ENCODE results near the gene RNF151. TPM values are rescaled to one million over a fixed set of nuclear protein-coding genes. Genes with fewer than 3 reads are reported as not detected.
A peak's percentile ranks its signal among the peaks of the same experiment; 100 is the strongest.

RNF151 gene
- total and polyA plus RNA-seq, 2 donors from 2014 or later = not detected

DNA sequence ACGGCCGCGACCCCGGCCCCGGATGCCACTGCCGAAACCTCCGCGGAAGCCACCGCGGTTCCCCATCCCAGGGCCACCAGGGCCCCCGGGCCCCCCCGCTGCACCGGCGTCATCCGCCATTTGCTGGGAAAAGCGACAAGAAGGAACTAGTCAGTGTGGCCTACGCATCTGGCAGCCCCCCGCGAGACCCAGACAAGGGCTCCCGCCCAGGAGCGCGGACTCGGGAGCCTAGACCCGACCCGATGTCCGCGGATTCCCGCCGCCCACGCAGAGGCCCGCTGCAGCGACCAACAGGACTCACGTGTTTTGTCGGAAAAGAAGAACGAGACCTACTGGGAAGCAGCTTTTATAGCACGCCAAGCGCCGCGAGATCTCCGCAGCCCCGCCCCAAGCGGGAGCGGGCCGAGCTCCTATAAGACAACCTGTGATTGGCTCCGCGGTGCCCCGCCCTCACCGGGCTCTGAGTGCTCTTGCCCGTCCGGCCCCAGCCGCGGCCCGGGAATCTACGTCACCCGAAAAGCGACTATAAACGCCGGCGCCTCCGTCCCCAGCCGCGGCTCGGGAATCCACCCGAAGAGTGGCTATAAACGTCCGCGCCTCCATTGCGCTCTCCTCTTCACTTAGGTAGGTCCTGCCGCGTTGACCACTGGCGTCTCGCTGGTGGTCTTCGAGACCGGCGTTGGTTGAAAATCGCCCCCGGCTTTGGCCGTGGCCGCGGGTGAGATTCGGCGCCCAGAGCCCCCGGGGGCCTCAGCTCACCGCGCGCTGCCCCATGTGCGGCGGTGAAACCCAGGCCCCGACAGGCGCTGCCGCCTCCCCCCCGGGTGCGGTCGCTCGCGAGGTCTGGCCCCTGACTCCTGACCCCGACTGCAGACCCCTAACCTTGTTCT, 1.9 kb upstream of the RNF151 start, which contains the start of gene RPS2:
Gene RPS2, minus strand, starts transcription at position 321 of the 890 bp plus-strand sequence. Its CDS starts 201 bp downstream, at position 120.
- Histone ChIP-seq H3K9ac (ENCODE audit: low read length in 3 of 3) (peak within 1 kb of the TSS; percentile 55 to 96 (median 93)), H3K9me3 (ENCODE audit: control insufficient read depth in 2 of 3, insufficient read depth in 1 of 3, low read length in 3 of 3) (no peaks in the 10 kb centered on the region), H3K27ac (ENCODE audit: low read depth in 2 of 2, low read length in 2 of 2) (peak within 1 kb of the TSS; percentile 93 to 95), H3K36me3 (ENCODE audit: control insufficient read depth in 2 of 3, insufficient read depth in 3 of 3, low read length in 3 of 3) (peaks cover 0 to 6% (median 6%) of the 10 kb centered on the region in 3 donors), H3K4me3 (ENCODE audit: low read length in 3 of 3) (peak within 1 kb of the TSS; percentile 73 to 86 (median 76)), H3K27me3 (ENCODE audit: control insufficient read depth, insufficient read depth, low read length) (no peaks in the 10 kb centered on the region), H3K4me1 (ENCODE audit: control insufficient read depth in 2 of 3, insufficient read depth in 2 of 3, low read depth in 1 of 3, low read length in 3 of 3) (peaks cover 0 to 20% (median 17%) of the 10 kb centered on the region in 3 donors)
- DNase-seq (peak; percentile 99 to 100 (median 99)), FAIRE-seq (peak; percentile 95)
- TF ChIP-seq, protein P1, sequence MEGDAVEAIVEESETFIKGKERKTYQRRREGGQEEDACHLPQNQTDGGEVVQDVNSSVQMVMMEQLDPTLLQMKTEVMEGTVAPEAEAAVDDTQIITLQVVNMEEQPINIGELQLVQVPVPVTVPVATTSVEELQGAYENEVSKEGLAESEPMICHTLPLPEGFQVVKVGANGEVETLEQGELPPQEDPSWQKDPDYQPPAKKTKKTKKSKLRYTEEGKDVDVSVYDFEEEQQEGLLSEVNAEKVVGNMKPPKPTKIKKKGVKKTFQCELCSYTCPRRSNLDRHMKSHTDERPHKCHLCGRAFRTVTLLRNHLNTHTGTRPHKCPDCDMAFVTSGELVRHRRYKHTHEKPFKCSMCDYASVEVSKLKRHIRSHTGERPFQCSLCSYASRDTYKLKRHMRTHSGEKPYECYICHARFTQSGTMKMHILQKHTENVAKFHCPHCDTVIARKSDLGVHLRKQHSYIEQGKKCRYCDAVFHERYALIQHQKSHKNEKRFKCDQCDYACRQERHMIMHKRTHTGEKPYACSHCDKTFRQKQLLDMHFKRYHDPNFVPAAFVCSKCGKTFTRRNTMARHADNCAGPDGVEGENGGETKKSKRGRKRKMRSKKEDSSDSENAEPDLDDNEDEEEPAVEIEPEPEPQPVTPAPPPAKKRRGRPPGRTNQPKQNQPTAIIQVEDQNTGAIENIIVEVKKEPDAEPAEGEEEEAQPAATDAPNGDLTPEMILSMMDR (IDR thresholded peaks at IDR 0.05; ENCODE audit: borderline replicate concordance, extremely low read depth, insufficient read depth) = no peak
- intact Hi-C loops (cut with DNase I) = no loop called here

DNA sequence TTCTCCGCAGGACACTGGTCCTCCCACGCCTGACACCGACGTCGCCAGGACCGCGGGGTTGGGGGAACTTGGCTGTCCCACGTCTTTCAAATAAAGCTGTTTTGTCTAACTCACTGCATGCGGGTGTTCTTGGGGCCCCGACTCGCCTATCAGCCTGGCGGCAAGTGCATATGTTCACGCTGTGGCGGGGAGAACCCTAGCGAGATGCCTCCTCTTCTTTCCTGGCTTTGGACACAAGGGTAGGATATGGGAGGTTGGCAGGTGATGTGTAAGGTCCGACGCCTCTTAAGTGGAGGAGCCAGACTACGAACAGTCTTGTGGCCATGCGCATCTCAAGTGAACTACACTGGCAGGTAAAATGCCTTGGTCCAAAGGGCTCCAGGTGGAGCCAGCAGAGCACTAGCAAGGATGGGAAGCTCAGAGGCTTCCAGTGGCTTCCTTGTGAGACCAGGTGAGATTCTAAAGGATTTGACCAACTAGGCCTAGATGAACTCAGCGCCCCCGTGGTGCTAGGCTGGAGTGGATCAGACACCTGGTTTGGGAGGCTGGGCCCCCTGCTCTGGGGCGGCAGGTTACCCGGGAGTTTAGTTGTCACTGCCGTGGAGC, 1.2 kb upstream of the RNF151 start:
- intact Hi-C loops (cut with DNase I) = no loop called here
- H3K4me1 ChIP-seq (ENCODE audit: control insufficient read depth in 2 of 3, insufficient read depth in 2 of 3, low read depth in 1 of 3, low read length in 3 of 3) = peaks cover 0 to 16% (median 13%) of the 10 kb centered on the region in 3 donors
- H3K36me3 ChIP-seq (ENCODE audit: control insufficient read depth in 2 of 3, insufficient read depth in 3 of 3, low read length in 3 of 3) = peaks cover 0 to 6% (median 6%) of the 10 kb centered on the region in 3 donors
- DNase-seq (no peak), FAIRE-seq (no peak)
- peak overlapping the region; percentile 48 to 96 (median 93) for H3K9ac ChIP-seq (ENCODE audit: low read length in 3 of 3)
- peak overlapping the region; percentile 92 to 95 for H3K27ac ChIP-seq (ENCODE audit: low read depth in 2 of 2, low read length in 2 of 2)
- no peaks in the 10 kb centered on the region for H3K27me3 ChIP-seq (ENCODE audit: control insufficient read depth, insufficient read depth, low read length)
- peak overlapping the region; percentile 71 to 86 (median 76) for H3K4me3 ChIP-seq (ENCODE audit: low read length in 3 of 3)
- TF ChIP-seq, protein P1 (IDR thresholded peaks at IDR 0.05; ENCODE audit: borderline replicate concordance, extremely low read depth, insufficient read depth) = no peak
- H3K9me3 ChIP-seq (ENCODE audit: control insufficient read depth in 2 of 3, insufficient read depth in 1 of 3, low read length in 3 of 3) = no peaks in the 10 kb centered on the region

DNA sequence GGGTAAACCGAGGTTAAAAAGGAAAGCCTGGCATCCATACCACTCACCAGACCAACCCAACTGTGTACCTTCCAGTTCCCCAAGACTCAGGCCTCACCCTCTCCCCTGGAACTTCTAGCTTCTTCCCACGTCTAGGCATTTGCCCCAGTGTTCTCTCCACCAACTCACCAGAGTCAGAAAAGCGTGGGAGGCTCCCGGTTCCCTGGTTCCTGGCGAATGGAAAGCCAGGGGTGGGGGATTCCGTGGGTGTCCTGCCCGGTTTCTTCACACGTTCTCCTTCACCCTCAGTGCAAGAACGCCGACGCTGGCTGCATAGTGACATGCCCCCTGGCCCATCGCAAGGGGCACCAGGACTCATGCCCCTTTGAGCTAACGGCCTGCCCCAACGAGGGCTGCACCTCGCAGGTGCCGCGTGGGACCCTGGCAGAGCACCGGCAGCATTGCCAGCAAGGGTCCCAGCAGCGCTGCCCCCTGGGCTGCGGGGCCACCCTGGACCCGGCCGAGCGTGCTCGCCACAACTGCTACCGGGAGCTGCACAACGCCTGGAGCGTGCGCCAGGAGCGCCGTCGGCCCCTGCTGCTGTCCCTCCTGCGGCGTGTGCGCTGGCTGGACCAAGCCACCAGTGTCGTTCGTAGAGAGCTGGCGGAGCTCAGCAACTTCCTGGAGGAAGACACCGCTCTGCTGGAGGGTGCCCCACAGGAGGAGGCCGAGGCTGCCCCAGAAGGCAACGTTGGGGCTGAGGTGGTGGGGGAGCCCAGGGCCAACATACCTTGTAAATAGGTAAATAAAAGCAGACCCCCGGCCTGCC, 1.7 kb downstream of the RNF151 start:
- no peak overlapping the region for H3K4me3 ChIP-seq (ENCODE audit: low read length in 3 of 3)
- H3K9me3 ChIP-seq (ENCODE audit: control insufficient read depth in 2 of 3, insufficient read depth in 1 of 3, low read length in 3 of 3) = no peaks in the 10 kb centered on the region

More for the DNA sequence above, 1.7 kb downstream of the RNF151 start:
- no peak overlapping the region for H3K9ac ChIP-seq (ENCODE audit: low read length in 3 of 3)
- intact Hi-C loops (cut with DNase I) = no loop called here
- DNase-seq = no peak
- H3K27me3 ChIP-seq (ENCODE audit: control insufficient read depth, insufficient read depth, low read length) = no peaks in the 10 kb centered on the region
- no peaks in the 10 kb centered on the region for H3K36me3 ChIP-seq (ENCODE audit: control insufficient read depth in 2 of 3, insufficient read depth in 3 of 3, low read length in 3 of 3)
- peaks cover 0 to 22% (median 16%) of the 10 kb centered on the region in 3 donors for H3K4me1 ChIP-seq (ENCODE audit: control insufficient read depth in 2 of 3, insufficient read depth in 2 of 3, low read depth in 1 of 3, low read length in 3 of 3)
- no peak for FAIRE-seq
- no peak overlapping the region for H3K27ac ChIP-seq (ENCODE audit: low read depth in 2 of 2, low read length in 2 of 2)
- TF ChIP-seq, protein P1 (IDR thresholded peaks at IDR 0.05; ENCODE audit: borderline replicate concordance, extremely low read depth, insufficient read depth) = no peak
